ENCODE measurements around the gene IL10.

Gene IL10

DNA sequence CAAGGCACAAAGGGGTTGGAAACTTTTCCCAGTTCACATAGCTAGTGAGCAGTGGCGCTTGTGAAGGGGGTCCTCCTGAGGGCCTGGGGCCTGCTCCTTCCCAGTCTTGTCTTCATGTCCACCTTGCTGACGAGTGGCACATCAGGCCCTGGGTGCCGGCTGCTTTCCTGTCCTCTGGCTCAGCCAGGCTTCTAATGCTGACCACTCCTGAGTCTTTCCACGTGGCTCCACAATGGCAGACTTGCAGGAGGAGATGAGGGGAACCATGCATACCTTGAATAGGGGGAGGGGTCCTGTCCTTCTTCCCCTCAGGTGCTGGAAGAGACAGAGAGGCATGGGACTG, 48.9 kb downstream of the IL10 start:
- no peak overlapping the region for H3K4me3 Mint-ChIP-seq
- H3K27ac Mint-ChIP-seq = no peak overlapping the region
- peaks cover 79% of the 10 kb centered on the region for H3K4me1 Mint-ChIP-seq (ENCODE audit: low read depth)

DNA sequence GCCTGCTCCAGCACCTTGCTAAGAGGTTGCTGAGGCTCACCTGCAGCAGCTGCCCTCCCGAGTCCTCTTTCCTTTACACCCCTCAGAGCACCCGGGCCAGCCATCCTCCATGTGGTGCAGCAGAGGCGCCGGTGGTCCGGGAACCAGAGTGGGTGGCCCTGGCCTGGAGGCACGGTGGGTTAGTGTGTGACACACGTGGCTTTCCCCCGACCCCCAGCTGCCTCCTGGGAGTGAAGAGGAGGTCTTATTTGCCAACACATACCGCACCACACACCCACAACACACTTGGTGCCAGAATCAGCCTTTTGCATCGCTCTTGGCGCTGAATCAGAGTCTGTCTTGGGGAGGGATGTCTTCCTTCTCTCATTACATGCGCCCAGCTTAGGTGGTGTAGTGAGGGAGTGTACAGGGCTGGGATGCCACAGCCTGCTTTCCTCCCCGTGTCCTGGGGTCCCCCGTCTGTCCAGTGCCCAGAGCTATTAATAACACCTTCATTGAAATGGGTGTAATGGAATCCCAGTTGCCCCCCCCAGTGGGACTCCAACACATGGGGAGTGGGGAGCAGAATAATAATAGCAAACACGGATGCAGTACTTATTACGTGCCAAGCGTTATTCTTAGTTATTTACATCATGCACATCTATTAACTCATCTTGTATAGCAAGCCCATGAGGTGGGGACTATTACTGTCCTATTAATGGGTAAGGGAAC, 49.4 kb downstream of the IL10 start:
- H3K36me3 Mint-ChIP-seq (ENCODE audit: low read depth) = peaks cover 2% of the 10 kb centered on the region
- no peaks in the 10 kb centered on the region for H3K27me3 Mint-ChIP-seq
- peaks cover 77% of the 10 kb centered on the region for H3K4me1 Mint-ChIP-seq (ENCODE audit: low read depth)
- H3K27ac Mint-ChIP-seq = peak overlapping the region; percentile 47
- DNase-seq = no peak
- H3K9me3 Mint-ChIP-seq = no peaks in the 10 kb centered on the region
- no peak overlapping the region for H3K4me3 Mint-ChIP-seq

More for the DNA sequence above, 48.9 kb downstream of the IL10 start:
- DNase-seq = no peak
- no peaks in the 10 kb centered on the region for H3K9me3 Mint-ChIP-seq
- H3K36me3 Mint-ChIP-seq (ENCODE audit: low read depth) = peaks cover 5% of the 10 kb centered on the region
- no peaks in the 10 kb centered on the region for H3K27me3 Mint-ChIP-seq

DNA sequence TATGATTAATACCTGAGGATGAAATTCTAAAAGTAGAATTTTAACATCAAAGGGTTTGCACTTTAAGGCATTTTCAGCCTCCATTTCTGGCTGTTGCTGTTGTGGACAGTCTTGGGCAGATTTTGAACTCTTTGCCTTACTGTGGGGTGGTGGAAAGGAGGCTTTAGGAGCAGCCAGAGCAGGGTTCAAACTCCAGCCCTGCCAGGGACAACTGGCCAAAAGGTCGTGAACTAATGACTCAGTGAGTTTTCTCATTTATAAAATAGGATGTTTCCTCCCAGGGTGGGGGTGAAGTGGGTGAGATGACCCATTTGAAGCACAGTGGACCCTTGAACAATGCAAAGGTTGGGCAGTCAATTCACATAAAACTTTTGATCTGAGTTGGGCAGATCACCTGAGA, 50.8 kb downstream of the IL10 start:
- peaks cover 2% of the 10 kb centered on the region for H3K36me3 Mint-ChIP-seq (ENCODE audit: low read depth)
- no peak overlapping the region for H3K4me3 Mint-ChIP-seq
- no peaks in the 10 kb centered on the region for H3K9me3 Mint-ChIP-seq
- no peaks in the 10 kb centered on the region for H3K27me3 Mint-ChIP-seq
- peaks cover 83% of the 10 kb centered on the region for H3K4me1 Mint-ChIP-seq (ENCODE audit: low read depth)
- DNase-seq = no peak
- no peak overlapping the region for H3K27ac Mint-ChIP-seq

- peak; percentile 12 for DNase-seq
- Mint-ChIP-seq H3K4me3 (no peak overlapping the region), H3K36me3 (ENCODE audit: low read depth) (peaks cover 2% of the 10 kb centered on the region), H3K9me3 (no peaks in the 10 kb centered on the region), H3K4me1 (ENCODE audit: low read depth) (peaks cover 83% of the 10 kb centered on the region), H3K27me3 (no peaks in the 10 kb centered on the region), H3K27ac (peak overlapping the region; percentile 18)
These were observed 53.0 kb downstream of the IL10 start for GRCh38 chr1:206719169-206719839.

- no peaks in the 10 kb centered on the region for H3K9me3 Mint-ChIP-seq
- no peaks in the 10 kb centered on the region for H3K36me3 Mint-ChIP-seq (ENCODE audit: low read depth)
- no peaks in the 10 kb centered on the region for H3K27me3 Mint-ChIP-seq
- no peak overlapping the region for H3K4me3 Mint-ChIP-seq
- H3K4me1 Mint-ChIP-seq (ENCODE audit: low read depth) = peaks cover 85% of the 10 kb centered on the region
- peak overlapping the region; percentile 79 for H3K27ac Mint-ChIP-seq
- DNase-seq = no peak
These were observed 54.7 kb downstream of the IL10 start for GRCh38 chr1:206717674-206717989.
